GM12872 (cell line): ENCODE measurements around the gene CADM2.

ENCODE experiments used
- CTCF ChIP-seq: IDR thresholded peaks from 3 replicates; pipeline ENCODE4 v1.5.1; 2011; ENCODE audit warnings: low read depth, mild to moderate bottlenecking, low read length, moderate library complexity; ENCODE audit not compliant: insufficient read depth

The CADM2 gene

GRCh38 chr3:85081191-85081906, 122.6 kb downstream of the CADM2 start:
- no peak for TF ChIP-seq CTCF

GRCh38 chr3:85090495-85090894, 131.7 kb downstream of the CADM2 start:
- no peak for TF ChIP-seq CTCF

GRCh38 chr3:85100316-85100715, 141.5 kb downstream of the CADM2 start:
- no peak for TF ChIP-seq CTCF

- TF ChIP-seq CTCF: no peak
Measured at GRCh38 chr3:85102781-85103180, 144.0 kb downstream of the CADM2 start.

- no peak for TF ChIP-seq CTCF
Measured at GRCh38 chr3:85110393-85110792, 151.6 kb downstream of the CADM2 start.

GRCh38 chr3:85120879-85121278, 162.1 kb downstream of the CADM2 start:
- no peak for TF ChIP-seq CTCF

GRCh38 chr3:85142626-85143025, 183.8 kb downstream of the CADM2 start:
- TF ChIP-seq CTCF: no peak
